CD4-positive, alpha-beta T cell (primary cell): ENCODE results near the gene GBX1. TPM values are rescaled to one million over a fixed set of nuclear protein-coding genes. Genes with fewer than 3 reads are reported as not detected.
A peak's percentile ranks its signal among the peaks of the same experiment; 100 is the strongest.

Experiments used
- ATAC-seq: fragments of 200-7000 bp; cut with Tn5 transposase; one replicate; pipeline ENCODE4 v1.10.0; 2022; ENCODE audit warnings: mild to moderate bottlenecking; ENCODE audit not compliant: poor library complexity
- CTCF ChIA-PET: fragments of 350-600 bp; sonication (Branson Sonifier 250); formaldehyde crosslinking; loops from one replicate; lab custom pipeline; 2021; ENCODE audit warnings: antibody characterized with exemption, inconsistent platforms; lab: Charles Lee
- POLR2A ChIA-PET: fragments of 350-600 bp; sonication (Branson Sonifier 250); formaldehyde crosslinking; loops from one replicate; lab custom pipeline; 2021; ENCODE audit warnings: antibody characterized with exemption, inconsistent platforms; lab: Charles Lee
- DNase-seq, 14 experiments: peaks; one replicate each; pipeline ENCODE4 v3.0.0-alpha.2; 2013 to 2020; ENCODE audit warnings: mixed read lengths in 2 of 14
- H3K27ac ChIP-seq, 2 donors: one replicate each; pipeline versions ENCODE4 v1.5.1 to v1.7.0; 2013; ENCODE audit warnings: low read length in 2 of 2, low read depth in 1 of 2, mild to moderate bottlenecking in 1 of 2
- H3K27me3 ChIP-seq, 2 experiments: 1 replicate in 1 of 2; 2 replicates in 1 of 2; pipeline versions ENCODE4 v1.6.1 to v1.7.0; 2013; ENCODE audit warnings: low read length in 2 of 2, control low read depth in 1 of 2, mild to moderate bottlenecking in 1 of 2, moderate library complexity in 1 of 2; ENCODE audit not compliant: insufficient read depth in 2 of 2, control insufficient read depth in 1 of 2
- H3K36me3 ChIP-seq: one replicate; pipeline ENCODE4 v1.6.1; 2013; ENCODE audit warnings: low read length, control low read depth; ENCODE audit not compliant: insufficient read depth
- H3K4me1 ChIP-seq: one replicate; pipeline ENCODE4 v1.6.1; 2013; ENCODE audit warnings: low read length, control low read depth; ENCODE audit not compliant: insufficient read depth
- H3K4me3 ChIP-seq: one replicate; pipeline ENCODE4 v1.5.1; 2013; ENCODE audit warnings: mild to moderate bottlenecking, low read length, moderate library complexity
- H3K9me3 ChIP-seq, 2 experiments: 1 replicate in 1 of 2; 2 replicates in 1 of 2; pipeline versions ENCODE4 v1.6.1 to v1.7.0; 2013; ENCODE audit warnings: low read length in 2 of 2, mild to moderate bottlenecking in 2 of 2, control low read depth in 1 of 2, moderate library complexity in 1 of 2; ENCODE audit not compliant: control insufficient read depth in 1 of 2, insufficient read depth in 1 of 2
- H3K27ac Mint-ChIP-seq: one replicate; pipeline ENCODE4 v1.8.0; 2020; ENCODE audit warnings: mixed read lengths
- H3K27me3 Mint-ChIP-seq: one replicate; pipeline ENCODE4 v1.8.0; 2021; ENCODE audit warnings: mixed read lengths
- H3K36me3 Mint-ChIP-seq: one replicate; pipeline ENCODE4 v1.8.0; 2021; ENCODE audit warnings: low read depth, mixed read lengths
- H3K4me1 Mint-ChIP-seq: one replicate; pipeline ENCODE4 v1.8.0; 2021; ENCODE audit warnings: low read depth, mixed read lengths
- H3K4me3 Mint-ChIP-seq: one replicate; pipeline ENCODE4 v1.8.0; 2020; ENCODE audit warnings: mild to moderate bottlenecking, mixed read lengths
- H3K9me3 Mint-ChIP-seq: one replicate; pipeline ENCODE4 v1.8.0; 2020; ENCODE audit warnings: mixed read lengths
- CTCF ChIP-seq: fragments of 200-600 bp; IDR thresholded peaks from one replicate; pipeline ENCODE4 v1.8.0; 2022; ENCODE audit warnings: antibody characterized with exemption, mild to moderate bottlenecking
- intact Hi-C, 2 experiments: fragments of 100-400 bp; cut with DNase I in 1 of 2; cut with micrococcal nuclease in 1 of 2; formaldehyde crosslinking; loops; one replicate each; pipeline versions ENCODE4 v1.15.1 to v1.9.0; 2023 to 2025; cut with DNase I, micrococcal nuclease
- total RNA-seq, 174 experiments: library from RNA in 2 of 174; stranded (reverse) in 2 of 174; gene quantifications; one replicate each; pipeline ENCODE4 v1.2.3 and lab custom pipeline; 2021 to 2026

The GBX1 gene
- total RNA-seq, 2 experiments from 2014 or later = not detected

- intact Hi-C loops = no loop called here
- H3K9me3 ChIP-seq = no peaks in the 10 kb centered on the region
- no peak overlapping the region for H3K27ac ChIP-seq
- Mint-ChIP-seq H3K9me3 (no peaks in the 10 kb centered on the region), H3K4me3 (no peak overlapping the region), H3K27me3 (peaks cover 1% of the 10 kb centered on the region), H3K36me3 (peaks cover 53% of the 10 kb centered on the region), H3K4me1 (peaks cover 17% of the 10 kb centered on the region), H3K27ac (no peak overlapping the region)
- ATAC-seq (no peak), DNase-seq (no peak)
- POLR2A ChIA-PET = no interaction called here
- no peaks in the 10 kb centered on the region for H3K27me3 ChIP-seq
- H3K4me1 ChIP-seq = peaks cover 38% of the 10 kb centered on the region
- H3K4me3 ChIP-seq = no peak overlapping the region
- H3K36me3 ChIP-seq = peaks cover 14% of the 10 kb centered on the region
- CTCF ChIA-PET = no interaction called here
- no peak for TF ChIP-seq CTCF
Measured at GRCh38 chr7:151120896-151121295, 46.6 kb downstream of the GBX1 start.

DNA sequence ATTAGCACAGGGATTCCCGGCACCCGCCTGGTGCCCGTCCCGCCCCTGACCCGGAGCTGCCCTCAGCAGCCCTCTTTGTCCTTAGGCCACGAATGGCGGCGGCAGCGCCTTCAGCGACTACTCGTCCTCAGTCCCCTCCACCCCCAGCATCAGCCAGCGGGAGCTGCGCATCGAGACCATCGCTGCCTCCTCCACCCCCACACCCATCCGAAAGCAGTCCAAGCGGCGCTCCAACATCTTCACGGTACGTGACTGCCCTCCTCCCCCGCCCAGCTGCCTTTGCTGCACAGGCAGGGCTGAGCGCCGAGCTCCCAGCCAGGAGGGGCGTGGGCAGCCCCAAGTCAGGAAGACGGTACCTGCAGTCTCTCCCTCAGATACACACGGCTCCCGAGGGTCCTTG is 47.6 kb downstream of the GBX1 start:
- no peaks in the 10 kb centered on the region for H3K27me3 ChIP-seq
- H3K27ac ChIP-seq = no peak overlapping the region
- H3K4me1 ChIP-seq = peaks cover 41% of the 10 kb centered on the region
- ATAC-seq = no peak
- Mint-ChIP-seq H3K27ac (no peak overlapping the region), H3K27me3 (peaks cover 5% of the 10 kb centered on the region), H3K36me3 (peaks cover 53% of the 10 kb centered on the region), H3K4me1 (peaks cover 19% of the 10 kb centered on the region), H3K9me3 (no peaks in the 10 kb centered on the region), H3K4me3 (no peak overlapping the region)
- H3K4me3 ChIP-seq = no peak overlapping the region
- peaks cover 12% of the 10 kb centered on the region for H3K36me3 ChIP-seq
- DNase-seq = no peak
- CTCF ChIA-PET = no interaction called here
- POLR2A ChIA-PET = no interaction called here
- TF ChIP-seq CTCF = no peak
- intact Hi-C loops = no loop called here
- H3K9me3 ChIP-seq = no peaks in the 10 kb centered on the region

- TF ChIP-seq CTCF = no peak
- Histone ChIP-seq H3K27me3 (peaks cover 2 to 3% of the 10 kb centered on the region in 2 experiments), H3K4me1 (peaks cover 43% of the 10 kb centered on the region), H3K27ac (no peak overlapping the region), H3K9me3 (no peaks in the 10 kb centered on the region), H3K36me3 (peaks cover 12% of the 10 kb centered on the region), H3K4me3 (no peak overlapping the region)
- H3K9me3 Mint-ChIP-seq = no peaks in the 10 kb centered on the region
- H3K36me3 Mint-ChIP-seq = peaks cover 51% of the 10 kb centered on the region
- no peak for ATAC-seq
- intact Hi-C loops = no loop called here
- H3K4me1 Mint-ChIP-seq = peaks cover 17% of the 10 kb centered on the region
- CTCF ChIA-PET = no interaction called here
- POLR2A ChIA-PET = no interaction called here
- peak overlapping the region; percentile 60 for H3K4me3 Mint-ChIP-seq
- H3K27ac Mint-ChIP-seq = no peak overlapping the region
- H3K27me3 Mint-ChIP-seq = peaks cover 5% of the 10 kb centered on the region
- no peak for DNase-seq
Measured at GRCh38 chr7:151119055-151119415, 48.5 kb downstream of the GBX1 start.
